GM19035 (cell line): ENCODE measurements around the gene P2RX2.

Experiments
- ATAC-seq: cut with Tn5 transposase; IDR thresholded peaks from one replicate; pipeline ENCODE4 v1.9.1; 2021; ENCODE audit not compliant: unreplicated experiment

Gene P2RX2

DNA sequence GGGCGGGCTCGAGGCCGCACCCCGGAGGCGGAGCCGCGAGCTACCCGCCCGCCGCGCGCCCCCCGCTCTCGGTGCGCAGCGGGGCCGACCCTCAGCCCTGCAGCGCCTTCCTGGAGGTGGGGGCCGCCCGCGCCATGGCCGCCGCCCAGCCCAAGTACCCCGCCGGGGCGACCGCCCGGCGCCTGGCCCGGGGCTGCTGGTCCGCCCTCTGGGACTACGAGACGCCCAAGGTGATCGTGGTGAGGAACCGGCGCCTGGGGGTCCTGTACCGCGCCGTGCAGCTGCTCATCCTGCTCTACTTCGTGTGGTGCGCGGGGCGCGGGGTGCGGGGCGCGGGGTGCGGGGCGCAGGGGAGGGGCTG is at the start of gene P2RX2:
P2RX2 (plus strand) TSS at position 94 of the 361 bp plus-strand sequence; CDS start at position 135, 41 bp downstream.
- no peak for ATAC-seq

DNA sequence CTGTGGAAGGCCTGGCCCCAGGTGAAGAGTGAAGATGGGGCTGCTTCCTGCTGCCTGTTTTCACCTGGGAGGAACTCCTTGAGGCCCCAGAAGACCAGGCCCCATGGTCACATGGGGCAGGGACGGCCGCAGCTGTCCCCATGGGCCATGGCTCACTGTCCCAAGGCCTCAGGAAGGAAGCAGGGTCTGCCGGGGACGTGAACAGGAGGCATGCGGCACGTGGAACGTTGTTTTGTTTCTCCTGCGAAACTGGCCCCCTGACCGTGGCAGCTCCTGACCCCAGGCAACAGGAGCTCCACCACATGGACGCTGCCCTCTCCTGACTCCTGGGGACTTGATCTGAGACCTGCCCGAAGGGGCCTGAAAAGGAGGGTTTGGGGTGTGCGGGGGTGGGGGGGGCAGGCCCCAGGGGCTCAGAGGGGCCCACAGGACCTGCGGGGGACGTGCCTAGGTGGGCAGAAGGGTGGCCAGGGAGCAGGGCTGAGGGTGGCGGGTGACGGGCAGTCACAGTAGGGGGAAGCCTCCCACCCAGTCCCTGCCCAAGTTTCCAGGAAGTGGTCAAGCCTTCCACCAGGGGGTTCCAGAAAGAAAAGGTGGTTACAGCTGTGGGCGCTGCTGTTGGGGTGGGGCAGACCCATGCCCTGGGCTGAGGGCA is 49.6 kb upstream of the P2RX2 start:
- no peak for ATAC-seq

DNA sequence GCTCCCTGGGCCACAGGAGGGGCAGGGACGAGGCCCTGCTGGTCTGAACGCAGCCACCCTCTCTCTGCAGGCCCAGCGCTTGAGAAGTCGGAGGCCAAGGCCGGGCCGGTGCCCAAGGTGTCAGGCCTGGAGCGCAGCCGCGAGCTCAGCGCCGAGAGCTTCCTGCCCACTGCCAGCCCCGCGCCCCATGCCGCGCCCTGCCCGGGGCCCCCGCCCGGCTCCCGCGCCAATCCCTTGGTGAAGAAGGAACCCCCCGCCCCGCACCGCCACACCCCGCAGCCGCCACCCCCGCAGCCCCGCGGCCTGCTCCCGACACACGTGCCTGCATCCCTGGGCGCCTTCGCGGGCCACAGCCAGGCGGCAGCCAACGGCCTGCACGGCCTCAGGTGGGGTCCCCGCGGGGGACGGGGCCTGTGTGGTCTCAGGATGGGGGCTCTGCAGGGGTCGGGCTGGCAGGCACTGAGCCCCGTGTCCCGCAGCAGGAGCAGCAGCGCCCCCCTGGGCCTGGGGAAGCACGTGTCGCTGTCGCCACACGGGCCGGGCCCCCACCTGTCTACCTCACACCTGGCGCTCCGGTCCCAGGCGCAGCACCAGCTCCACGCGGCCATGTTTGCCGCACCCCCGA is 48.6 kb upstream of the P2RX2 start:
- no peak for ATAC-seq

DNA sequence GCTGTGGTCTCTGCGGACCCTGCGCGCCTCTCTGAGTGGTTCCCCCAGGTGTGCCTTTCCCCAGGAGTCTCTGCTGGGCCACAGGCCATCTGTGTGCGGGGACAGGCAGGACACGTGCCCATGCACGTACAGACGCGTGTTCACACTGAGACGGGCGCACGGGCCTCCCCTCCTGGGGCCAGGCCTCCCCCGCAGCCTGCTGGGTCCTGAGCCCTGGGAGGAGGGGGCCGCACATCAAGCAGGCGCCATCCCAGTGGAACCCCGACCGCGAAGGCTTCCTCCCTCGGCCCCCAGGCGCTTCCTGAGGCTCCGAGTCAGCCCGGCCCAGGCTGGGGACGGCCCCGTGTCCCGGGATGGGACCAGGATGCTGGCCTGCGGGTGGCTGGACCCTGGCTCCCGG is 47.9 kb upstream of the P2RX2 start:
- no peak for ATAC-seq

DNA sequence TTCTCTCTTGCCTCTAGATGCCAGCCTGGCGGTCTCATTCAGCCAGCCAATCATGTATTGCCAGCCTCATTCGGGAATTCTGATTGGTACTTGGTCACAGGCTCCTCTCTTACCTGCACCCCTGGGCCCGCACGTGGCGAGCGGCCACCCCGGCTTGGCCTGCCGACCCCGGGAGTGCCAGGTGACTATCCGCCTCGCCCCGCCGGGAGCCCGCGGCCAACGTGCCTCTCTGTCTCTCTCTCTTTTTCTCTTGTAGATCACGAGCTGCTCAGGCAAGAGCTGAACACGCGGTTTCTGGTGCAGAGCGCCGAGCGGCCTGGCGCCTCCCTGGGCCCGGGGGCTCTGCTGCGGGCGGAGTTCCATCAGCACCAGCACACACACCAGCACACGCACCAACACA is 47.5 kb upstream of the P2RX2 start:
- ATAC-seq = no peak

DNA sequence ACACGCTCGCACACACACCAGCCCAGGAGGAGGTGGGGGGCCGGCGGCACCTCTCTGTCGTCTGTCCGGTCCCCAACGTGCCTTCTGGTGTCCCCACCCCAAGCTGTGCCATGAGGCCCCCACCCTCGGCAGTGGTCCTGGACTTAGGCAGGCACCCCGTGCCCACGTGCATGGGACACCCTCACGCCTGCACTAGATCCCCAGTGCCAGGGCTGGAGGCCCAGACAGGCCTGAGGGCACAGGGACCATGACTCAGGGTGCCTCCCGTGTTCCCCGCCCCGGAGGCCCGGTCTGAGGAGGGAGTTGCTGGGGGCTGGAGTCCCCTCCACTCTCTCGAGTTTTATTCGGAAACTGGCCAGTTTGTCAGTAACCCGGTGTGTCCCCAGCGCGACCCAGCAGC is 47.0 kb upstream of the P2RX2 start:
- ATAC-seq = no peak

DNA sequence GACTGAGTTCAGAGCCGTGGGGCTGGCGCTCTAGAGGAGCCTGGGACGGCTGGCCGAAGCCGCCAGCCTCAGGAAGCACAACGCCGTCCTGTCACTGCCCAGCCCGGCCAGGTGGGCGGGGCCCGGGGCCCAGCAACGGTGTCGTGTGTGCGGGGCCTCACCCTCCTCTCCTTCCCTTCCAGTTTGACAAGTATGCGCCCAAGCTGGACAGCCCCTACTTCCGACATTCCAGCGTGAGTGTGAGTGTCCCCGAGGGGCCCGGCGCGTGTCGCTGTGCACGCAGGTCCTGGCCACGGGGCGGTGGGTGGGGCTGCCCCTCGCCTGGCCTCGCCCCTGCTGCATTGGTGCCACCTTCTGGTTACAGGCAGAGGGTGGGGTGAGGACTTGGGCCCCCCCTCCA is 46.5 kb upstream of the P2RX2 start:
- no peak for ATAC-seq

DNA sequence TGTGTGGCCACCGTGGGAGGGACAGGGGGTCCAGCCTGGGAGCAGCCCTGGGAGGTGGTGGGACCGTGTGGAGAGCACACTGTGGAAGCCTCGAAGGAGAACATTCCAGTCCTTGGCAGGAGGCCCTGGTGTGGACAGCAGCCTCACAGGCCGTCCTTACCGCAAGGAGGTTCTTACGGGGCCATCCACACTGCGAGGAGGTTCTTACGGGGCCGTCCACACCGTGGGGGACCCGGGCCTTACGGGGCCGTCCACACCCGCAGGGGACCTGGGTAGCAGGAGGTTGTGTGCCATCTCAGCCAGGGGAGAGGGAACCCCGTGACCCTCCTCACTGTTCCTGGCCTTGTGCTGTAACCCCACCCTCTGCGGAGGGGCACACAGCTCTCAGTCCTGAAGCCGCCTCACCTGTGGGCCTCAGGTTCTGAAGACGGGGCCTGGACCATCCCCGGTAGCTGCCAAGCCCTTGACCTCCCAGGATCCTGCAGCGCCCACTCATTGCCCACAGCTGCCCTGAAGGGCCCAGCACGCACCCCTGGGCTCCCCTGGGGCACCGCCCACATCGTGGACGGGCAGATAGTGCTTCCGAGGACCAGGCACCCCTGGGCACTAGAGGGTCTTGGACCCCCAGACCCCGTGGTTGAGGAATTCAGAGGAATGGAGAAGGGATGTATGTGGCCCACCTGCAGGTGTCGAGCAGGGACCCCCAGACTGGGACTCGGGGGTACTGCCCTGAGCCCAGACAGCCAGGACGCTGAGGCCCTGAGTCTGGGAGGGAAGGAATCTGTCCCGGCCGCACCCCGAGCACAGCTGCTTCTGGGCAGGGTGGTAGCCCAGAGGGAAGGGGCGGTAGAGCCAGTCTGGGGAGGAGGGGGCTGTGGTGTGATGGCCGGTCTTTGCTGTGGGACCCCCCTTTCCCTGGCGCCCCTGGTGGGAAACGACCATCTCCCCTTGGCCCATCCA is 45.5 kb upstream of the P2RX2 start:
- no peak for ATAC-seq

DNA sequence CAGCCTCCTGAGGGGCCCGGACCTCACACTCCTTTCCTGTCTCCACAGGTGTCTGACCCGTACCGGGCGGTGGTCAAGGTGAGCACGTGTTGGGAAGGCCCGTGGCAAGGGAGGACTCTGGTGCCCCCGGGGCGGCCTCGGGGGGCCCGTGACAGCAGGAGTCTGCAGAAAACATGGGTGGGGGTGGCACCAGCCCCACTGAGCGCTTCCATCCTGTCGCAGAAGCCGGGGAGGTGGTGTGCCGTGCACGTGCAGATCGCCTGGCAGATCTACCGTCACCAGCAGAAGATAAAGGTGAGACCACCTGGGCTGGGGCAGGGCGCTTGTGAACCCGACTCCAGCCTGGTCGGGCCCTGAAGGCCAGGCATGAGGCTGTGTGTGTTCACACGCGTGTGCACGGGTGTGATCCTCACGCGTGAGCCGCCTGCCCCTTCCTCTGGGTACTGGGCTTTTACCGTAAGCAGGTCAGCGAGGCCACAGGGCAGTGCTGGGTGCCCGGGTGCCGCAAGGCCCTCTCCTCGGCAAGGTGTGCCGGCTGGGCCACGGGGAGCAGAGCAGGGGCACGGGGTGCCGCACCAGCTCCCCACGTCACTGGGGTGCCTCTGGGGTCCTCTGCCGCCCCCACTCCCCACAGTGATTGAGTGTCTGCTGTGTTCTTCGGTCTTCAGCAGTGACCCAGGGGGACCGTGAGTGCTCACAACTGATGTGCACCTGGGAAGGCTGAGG is 44.1 kb upstream of the P2RX2 start:
- no peak for ATAC-seq

DNA sequence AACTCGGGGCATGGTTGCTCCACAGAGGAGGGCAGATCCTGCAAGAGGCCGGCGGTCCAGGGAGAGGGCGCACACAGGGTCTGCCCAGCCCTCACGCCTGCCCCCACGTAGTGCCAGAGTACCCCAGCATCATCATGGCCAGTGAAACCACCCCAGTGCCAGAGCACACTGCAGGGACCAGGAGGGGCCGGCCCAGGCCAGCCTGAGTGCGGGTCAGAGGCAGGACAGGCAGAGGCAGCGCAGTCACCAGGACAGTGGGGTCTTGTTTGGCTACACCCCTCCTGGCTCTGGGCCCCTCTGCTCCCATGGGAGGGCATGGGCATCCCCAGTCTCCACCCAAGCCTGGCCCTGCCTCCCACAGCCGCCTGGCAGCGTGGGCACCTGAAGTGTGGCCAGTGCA is 42.9 kb upstream of the P2RX2 start:
- ATAC-seq = no peak

DNA sequence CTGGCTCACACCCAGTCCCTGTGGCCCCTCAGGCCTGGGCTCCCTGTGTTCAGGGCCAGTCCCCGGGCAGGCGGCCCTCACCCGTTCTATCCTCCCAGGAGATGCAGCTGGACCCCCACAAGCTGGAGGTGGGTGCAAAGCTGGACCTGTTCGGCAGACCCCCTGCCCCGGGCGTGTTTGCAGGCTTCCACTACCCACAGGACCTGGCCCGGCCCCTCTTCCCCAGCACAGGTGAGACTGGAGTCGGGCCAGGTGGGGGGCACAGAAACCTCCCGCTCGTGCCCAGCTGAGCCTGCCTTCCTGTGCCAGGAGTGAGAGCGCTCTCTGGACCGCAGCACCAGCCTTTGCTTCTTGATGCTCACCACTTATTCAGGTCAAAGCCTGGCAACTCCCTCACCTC is 41.9 kb upstream of the P2RX2 start:
- no peak for ATAC-seq

DNA sequence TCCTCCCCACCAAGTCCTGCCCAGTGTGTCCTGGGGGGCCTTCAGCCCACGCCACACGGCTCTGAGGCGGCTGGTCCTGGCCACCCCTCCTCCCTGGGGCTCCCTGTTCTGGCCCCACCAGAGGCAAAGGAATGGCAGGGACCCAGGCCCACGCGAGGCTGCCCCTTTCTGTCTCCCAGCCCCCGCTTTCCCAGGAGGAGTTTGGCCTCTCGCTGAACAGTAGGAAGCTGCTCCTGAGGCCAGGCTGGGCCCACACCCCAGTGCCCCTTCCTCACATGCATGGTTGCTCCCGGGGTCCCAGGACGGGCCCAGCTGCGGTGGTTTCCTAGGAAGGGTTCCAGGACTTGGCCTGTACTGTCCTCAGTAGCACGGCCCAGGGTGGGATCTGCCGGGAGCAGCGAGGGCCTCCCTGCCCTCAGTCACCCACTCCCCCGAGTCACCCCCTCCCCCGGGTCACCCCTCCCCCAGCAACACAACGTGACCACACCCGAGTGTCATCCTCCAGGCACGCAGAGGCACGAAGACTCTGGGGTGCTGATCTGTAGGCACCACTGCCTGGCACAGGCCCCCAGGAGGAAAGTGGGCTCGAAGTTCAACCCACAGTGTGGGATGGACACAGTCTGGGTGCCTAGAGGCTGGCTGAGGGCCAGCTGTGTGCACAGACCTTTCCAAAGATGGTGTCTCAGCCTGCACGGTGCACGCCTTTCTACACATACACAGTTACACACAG is 41.2 kb upstream of the P2RX2 start:
- no peak for ATAC-seq

DNA sequence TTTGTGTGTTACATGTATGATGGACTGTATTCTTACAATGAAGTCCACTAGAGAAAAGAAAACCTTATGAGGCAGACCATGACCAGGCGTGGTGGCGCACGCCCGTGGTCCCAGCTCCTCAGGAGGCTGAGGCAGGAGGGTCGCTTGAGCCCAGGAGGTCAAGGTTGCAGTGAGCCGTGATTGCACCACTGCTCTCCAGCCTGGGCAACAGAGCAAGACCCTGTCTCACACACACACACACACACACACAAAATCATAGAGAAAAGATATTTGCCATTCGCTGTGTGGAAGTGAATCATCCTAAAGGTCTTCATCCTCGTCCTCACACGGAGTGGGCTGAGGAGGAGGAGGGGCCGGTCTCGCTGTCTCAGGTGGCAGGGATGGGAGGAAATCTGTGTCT is 40.5 kb upstream of the P2RX2 start:
- no peak for ATAC-seq

DNA sequence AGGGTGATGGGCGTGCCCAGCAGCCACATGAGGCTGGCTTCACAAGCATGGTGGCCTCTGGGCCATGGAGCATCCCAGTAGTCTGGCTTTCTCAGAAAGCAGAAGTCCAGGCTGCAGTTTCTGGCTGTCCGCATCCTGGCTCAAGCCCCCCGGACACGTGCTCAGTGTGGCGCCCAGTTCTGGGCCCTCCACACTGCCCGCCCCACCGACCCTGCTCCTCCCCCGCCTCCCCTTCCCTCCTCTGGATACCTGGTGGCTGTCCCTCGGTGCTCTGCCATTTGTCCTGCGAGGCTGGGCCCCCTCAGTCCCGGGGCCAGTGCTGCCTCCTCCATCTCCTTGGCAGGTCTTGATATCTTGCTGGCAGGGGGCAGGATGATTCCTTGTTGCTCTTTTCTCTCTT is 39.8 kb upstream of the P2RX2 start:
- ATAC-seq = no peak

DNA sequence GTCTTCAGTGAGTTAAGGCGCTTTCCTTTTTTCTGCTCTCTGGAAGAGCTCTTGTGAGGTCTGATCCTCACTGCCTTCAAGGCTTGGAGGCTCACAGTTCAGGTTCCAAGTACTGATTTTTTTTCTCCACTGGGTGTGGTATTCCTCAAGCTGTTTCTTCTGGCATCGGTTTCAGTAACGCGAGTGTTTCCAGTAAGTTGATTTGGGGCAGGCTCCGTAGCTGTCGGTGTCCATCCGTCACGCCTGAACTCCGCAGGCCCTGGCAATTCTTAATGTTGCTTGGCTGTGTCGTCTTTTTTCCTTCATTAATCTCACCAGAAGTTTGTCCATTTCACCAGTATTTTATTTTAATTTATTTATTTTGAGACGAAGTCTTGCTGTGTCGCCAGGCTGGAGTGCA is 38.8 kb upstream of the P2RX2 start:
- no peak for ATAC-seq

DNA sequence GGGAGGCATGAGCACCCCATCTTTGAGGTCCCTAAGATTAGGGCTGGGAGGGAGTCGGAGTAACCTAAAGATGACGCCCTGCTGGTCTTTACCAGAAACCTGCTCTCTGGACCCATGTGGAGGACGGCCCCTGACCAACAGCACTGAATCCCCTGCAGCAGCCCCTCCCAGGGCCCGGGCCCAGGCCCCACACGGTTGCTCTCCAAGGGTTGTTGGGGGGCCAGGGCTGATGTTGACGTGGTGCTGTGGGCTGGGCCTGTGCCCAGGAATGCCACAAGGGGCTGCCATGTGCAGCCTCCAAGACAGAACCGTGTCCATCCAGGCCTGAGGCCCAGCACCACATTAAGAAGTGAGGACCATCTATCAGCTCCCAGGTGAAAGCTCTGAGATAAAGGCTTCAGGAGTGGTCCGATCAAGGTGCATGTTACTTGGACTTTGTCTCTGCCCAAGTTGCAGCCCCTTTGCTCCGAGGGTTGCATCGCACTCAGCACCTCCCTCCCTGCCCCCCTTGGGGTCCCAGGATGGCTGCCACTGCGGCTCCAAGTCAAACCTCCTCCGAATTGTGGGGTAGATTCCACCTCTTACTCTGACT is 37.8 kb upstream of the P2RX2 start:
- ATAC-seq = no peak

DNA sequence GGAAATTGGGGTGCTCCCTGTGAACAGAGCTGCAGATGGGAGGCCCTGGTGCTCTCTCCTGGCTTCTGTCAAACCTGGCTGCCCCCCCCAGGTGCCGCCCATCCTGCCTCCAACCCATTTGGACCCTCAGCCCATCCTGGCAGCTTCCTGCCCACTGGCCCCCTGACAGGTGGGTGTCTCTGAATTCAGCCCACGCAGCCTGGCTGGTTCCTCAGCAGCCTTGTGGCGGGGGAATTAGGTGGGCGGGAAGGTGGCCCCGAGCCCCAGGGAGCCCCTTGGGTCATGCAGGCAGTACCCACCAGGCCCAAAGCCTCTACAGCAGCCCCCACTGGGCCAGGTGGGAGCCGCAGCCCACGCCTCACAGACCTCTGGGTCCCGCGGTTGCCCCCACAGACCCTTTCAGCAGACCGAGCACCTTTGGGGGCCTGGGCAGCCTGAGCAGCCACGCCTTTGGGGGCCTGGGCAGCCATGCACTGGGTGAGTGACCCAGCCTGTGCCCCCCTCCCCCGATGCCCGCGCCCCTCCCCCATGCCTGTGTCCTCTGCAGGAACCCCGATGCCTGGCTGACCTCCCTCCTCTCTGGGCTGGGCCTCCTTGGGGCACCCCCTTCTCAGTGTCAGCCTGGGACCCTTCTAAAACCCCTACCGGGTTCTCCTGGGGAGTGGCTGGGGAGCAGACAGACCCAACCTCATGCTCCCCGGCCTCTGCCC is 37.1 kb upstream of the P2RX2 start:
- ATAC-seq = no peak

DNA sequence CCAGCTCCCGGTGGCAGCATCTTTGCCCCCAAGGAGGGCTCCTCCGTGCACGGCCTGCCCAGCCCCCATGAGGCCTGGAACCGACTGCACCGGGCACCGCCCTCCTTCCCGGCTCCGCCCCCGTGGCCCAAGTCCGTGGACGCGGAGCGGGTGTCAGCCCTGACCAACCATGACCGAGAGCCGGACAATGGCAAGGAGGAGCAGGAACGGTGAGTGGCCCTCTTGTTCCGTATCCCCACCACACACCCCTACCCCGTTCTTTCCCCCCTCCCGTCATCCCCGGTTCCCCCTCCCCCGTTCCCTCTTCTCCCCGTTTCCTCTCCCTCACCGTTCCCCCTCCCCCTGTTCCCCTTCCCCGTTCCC is 36.5 kb upstream of the P2RX2 start:
- ATAC-seq = no peak

DNA sequence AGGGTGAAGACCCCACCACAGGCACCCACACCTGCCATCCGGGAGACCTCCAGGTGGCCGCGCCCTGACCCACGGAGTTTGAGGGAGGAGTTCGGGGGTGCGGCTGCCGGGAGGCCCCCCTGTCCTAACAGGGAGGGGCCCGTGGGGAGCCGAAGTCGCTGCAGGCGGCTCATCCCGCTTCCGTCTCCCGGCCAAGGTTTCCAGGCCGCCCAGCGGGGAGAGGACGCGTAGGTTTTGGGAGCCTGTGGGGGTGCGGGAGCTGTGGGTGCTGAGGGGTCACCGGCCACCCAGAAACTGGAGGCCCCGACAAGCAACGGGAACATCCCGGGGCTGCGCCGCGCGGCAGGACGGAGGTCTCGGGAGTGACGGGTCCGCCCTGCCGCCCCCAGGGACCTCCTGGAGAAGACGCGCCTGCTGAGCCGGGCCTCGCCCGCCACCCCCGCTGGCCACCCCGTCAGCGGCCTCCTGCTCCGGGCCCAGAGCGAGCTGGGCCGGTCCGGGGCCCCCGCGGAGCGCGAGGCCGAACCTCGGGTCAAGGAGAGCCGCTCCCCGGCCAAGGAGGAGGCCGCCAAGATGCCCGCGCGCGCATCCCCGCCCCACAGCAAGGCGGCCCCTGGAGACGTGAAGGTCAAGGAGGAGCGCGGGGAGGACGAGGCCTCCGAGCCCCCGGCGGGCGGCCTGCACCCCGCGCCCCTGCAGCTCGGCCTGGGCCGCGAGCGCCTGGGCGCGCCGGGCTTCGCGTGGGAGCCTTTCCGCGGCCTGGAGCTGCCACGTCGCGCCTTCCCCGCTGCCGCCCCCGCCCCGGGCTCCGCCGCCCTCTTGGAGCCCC is 35.8 kb upstream of the P2RX2 start:
- no peak for ATAC-seq
